NCI-H1694 treated with DMSO at 0.1 percent for 48 hours (cell line): ENCODE results near the gene MAP7.
A peak's percentile ranks its signal among the peaks of the same experiment; 100 is the strongest.
"Not testable (repeated sequence)": the region's sequence is repeated elsewhere in the genome, so short reads cannot be mapped to it uniquely, and the experiment has no call there.

Experiments used
- DNase-seq: peaks from one replicate; lab custom pipeline; 2025; lab: John Stamatoyannopoulos, UW

MAP7 gene

DNA sequence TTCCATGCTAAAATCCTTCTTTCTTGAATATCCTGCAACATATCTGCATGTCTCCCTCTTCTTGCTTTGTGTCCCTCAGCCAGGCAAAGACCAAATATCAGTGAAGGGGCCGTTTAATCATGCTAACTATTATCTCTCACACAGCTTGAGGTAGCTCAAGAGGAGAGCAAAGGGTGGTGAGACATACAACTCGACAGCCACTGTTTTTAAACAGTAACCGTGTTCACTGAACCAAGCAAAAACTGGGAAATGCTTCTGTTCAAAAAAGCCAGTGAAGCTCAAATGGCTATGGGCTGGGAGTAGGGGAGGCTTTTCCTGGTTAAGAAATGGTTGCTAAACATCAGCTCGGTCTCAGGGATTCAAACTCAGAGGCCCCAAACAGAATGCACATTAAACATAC, 83.4 kb downstream of the MAP7 start:
- DNase-seq: peak; percentile 16

DNA sequence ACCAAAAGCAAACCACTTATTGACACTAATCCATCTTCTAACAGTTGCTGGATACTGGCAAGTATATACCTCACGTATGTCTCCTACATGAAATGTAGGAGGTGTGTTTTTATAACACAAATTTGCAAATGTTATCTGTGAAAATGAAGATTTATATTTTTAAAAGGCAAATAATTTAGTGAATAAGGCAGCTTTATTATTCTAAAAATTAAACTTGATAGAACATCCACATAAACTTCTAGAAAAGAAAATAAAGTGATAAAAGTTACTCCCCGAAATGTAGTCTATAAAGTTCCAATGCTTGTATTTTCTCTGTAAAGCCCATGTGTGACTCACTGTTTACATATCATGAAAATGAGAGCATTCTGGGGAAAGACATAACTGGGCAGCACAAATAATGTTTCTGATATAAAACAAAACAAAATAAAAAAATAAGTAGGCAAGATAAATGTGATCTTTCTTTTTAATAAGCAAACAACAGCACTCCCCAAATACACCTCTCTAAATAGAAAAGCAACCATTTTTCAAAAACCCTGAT, 84.4 kb downstream of the MAP7 start:
- peak; percentile 8 for DNase-seq

DNA sequence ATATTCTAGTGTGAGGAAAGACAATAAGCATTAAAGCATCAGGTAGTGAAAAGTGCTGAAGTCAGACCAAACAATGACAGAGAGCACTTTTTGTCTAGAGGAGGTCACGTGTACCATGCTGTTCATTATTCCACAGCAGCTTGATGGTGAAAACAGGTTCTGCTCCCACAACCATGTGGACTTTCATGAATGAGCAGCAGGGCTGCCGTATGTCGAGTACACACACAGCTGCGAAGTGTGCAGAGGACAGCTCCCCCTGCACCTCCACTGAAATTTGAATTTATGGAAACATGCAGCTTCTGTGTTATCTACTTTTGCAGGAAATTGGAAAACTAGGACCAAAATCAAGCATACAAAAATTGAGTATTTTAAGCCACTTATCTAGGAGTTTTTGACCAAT, 85.3 kb downstream of the MAP7 start:
- DNase-seq: peak; percentile 62

DNA sequence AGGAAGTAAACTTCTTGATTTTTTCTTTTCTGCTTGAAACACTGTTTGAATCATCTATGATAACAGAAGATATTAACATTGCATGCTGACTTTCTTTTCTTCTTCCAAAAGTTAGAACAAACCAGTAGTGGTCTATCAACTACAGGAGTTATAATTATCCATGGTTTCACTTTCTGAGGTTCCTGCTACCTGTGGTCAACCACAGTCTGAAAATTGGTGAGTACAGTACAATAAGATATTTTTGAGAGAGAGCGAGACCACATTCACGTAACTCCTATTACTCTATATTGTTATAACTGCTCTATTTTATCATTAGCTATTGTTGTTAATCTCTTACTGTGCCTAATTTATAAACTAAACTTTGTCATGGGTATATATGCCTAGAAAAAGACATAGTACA, 86.1 kb downstream of the MAP7 start:
- DNase-seq: no peak

DNA sequence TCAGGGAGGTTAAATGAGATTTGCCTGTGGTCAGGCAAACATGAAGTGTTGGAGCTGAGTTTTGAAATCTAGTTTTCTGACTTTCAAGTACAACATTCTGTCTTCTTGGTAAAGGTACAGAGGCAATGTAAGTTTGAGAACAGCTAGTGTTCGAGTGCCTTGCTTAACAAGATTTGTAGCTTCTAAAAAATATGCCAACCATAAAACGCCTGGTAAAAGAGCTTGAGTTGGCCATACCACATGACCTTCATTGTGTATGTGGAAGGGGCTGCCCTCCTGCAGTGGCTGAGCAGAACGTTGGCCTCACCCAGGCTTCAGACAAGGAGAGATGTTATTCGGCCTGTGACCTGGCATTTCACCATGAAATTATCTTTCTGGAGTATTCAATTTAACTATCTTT, 86.5 kb downstream of the MAP7 start:
- DNase-seq: no peak

DNA sequence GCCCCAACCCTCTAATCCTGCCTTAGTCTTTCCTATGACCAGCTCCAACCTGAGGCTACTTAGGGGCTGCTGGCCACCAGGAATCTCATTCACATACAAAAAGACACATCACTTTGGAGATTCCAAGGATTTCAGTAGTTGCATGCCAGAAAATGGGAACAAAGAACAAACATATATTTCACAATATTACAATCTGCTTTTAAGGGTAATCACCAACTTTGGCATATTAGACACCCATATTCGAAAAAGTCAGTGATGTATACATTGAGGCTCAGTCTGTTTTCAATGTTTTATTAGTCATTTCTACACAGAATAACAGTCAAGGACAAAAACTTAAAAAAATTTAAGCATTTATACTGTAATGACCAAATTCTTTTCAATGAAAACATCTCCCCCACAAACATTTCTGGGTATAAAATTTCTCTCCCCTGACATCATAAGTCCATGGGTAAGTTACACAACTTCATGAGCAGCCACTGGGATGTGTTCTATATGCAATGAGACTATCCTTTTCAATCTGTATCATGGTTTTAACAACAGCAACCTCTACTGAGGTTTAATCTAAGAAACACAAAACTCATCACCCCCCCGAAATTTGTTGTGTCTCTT, 103.5 kb downstream of the MAP7 start:
- DNase-seq: no peak

DNA sequence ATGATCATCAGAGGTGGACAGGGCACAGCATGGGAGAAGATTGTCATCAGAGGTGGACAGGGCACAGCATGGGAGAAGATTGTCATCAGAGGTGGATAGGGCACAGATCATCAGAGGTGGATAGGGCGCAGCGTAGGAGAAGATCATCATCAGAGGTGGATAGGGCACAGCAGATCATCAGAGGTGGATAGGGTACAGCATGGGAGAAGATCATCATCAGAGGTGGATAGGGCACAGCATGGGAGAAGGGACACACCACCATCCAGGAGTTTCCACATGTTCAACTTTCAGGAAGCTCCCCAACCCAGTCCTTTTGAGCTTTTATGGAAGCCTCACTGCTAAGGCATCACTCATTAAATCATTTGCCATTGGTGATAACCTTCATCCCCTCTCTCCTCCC, 104.1 kb downstream of the MAP7 start:
- DNase-seq: no peak

DNA sequence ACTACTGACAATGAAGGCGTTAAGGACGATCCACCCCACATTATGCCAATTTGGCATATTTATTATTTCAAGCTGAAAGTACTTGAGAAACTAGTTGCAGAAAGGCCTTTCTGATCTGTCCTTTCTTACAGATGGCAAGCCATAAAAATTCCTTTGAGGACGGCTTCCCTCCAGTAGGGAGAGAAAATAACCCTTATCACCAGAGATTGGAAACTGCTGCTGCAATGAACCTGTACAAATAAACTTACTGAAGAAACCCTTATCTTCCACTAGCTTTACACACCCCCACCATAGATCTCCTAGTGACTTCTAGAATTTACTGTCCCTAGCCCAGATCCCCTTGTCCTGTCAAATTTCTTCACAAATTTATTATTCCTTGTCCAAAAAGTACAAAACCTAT, 105.2 kb downstream of the MAP7 start:
- no peak for DNase-seq

DNA sequence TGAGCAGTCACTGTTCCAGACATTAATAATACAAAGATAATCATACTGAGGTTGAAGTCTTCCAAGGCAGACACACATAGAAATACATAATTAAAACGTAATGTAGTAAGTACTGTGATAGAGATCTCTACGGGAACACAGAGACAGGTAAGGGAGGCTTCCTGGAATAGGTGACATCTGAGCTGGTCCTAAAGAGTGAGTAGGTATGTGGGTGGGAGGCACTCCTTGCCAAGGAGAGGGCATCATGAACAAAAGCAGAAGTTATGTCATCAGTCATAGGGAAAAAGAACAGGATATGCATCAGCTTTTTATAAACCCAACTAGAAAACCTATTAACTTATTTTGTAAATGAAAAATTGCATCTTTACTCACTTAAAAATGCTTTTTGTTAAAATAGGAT, 110.0 kb downstream of the MAP7 start:
- no peak for DNase-seq

DNA sequence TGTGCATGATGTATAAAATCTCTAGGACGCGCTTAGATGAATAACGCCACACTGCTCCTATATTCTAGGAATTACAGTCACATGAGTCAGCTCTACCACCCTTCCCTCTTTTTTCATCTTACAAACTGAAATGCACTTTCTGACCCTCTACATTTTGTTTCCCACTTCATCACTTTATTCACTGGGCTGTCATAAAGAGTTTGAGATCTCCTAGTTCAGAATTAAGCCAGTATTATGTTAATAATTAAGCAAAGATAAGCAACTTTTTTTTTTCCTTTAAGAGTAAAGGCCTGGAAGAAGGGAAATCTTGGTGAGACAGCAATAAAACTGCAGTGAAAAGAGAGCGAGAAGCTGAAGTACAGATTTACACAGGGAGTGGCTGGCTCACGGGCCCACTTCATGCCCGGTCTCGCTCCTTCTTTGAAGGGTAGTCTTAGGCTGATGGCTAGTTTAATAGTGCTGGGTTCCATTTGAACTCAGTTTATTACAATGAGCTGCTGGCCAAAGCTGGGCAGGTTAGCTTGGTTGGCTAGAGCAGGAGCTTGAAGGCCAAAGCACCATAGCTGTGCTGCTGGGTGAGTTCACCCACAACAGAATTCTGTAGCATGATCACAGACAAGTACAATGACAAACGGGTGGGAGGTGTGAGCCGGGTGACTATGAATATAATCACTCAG, 110.6 kb downstream of the MAP7 start:
- no peak for DNase-seq

DNA sequence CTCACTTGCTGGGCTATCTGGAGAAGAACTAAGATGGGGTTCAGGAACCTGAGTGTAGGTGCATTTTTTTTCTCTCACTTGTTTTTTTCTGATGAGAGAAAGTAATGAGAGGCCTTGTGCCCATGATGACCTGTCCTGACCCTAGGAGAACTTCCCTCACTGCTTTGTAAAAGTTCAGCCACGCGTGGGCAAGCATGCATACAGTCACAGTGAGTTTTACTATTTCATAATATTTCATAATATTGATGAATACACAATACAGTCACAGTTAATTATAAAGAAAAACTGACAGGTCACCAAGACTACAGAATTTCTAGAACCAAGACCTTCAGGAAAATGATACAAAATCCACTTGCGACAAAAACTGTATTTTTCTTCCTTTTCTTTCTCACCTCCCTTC, 111.8 kb downstream of the MAP7 start:
- no peak for DNase-seq

DNA sequence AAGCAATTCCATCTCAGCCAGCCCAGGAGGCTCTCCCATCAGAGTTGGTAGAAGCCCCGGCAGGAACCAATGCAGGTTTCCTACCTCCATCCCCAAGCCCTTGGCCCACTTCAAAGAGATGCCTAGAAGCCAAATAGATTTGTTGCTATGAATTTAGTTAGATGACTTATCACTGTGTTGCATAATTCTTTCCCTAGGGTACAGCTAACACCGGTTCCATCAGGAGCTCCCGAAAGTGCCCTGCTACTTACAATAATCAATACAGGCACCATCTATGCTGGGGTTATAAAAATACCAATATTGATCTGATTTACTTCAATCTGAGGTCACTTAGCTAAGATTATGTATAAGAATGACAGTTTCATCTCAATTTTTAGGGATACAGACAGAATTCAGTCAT, 113.0 kb downstream of the MAP7 start:
- DNase-seq: no peak

DNA sequence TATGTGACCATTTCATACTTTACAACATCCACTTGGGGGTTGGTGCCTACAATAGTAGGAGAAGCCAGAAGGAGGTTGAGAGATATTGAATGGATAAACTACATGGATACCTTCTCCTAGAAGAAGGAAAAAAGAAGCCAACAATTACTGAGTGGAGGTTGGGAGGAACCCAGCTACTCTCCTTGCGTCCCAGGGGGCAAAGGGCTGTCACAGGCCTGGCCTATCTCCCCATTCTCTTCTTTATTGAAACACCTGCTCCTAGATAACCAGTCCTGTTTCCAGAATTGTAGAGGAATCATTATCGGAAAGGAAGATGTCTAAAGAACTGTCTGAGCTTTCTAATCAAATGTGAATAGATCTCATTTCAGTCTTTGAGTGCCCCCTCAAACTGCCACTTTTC, 115.1 kb downstream of the MAP7 start:
- DNase-seq: no peak

DNA sequence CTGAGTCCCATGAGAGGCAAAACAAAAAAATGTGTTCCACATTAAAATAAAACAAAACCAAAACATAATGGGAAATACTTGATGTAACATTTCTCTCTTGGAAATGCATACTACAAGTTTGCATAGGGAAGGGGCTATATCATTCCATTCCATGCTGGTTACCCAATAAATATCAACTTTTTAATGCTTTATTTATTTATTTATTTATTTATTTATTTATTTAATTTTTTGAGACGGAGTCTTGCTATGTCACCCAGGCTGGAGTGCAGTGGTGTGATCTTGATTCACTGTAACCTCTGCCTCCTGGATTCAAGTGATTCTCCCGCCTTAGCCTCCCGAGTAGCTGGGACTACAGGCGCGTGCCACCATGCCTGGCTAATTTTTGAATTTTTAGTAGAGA, 118.9 kb downstream of the MAP7 start:
- DNase-seq: not testable (repeated sequence)

DNA sequence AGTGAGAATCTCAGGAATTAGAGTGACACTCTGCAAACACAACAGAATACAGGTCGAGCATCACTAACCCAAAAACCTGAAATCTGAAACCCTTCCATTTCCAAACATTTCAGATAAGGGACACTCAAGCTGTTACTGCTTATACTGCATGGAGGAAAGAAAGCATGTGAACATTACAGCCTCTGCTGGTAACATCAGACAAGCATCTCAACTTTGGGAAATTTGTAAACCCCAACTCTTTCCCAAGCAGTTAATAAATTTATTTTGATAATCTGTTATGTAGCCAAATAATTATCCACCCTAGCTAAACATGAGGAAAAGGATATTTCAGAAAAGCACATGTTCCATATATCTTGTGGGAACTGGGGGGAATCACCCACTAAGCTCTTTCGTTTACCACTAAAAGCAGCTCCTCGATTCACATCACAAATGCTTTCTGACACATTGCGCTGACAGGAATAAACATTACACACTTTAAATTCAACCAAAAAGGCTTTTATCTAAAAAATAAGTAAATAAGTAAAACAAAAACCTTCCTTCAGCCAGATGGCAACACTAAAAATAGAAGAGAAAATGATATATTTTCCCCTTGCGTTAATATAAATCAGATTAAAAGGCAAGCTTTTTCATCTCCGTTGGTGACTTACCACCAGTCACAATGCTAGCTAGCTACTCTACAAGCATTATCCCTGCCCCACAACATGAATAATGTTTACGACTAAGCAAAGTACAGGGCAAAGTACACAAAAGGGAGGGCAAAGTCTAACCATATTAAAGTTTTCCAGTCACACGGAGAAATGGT, 120.8 kb downstream of the MAP7 start:
- peak; percentile 15 for DNase-seq

DNA sequence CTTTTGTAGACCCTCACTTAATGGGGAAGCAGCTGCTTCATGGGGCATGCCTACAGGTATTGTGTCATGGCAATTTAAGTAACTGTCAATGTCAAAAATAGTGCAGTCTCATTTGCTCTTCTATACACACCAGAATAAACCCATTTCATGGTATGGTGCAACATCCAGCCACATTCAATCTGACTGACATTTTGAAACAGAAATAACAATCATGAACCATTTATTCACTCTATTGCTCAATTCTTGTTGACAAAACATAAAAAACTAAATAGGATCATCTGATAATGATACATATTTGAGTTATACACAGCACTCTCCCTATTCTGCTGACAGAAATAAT, 122.9 kb downstream of the MAP7 start:
- no peak for DNase-seq

DNA sequence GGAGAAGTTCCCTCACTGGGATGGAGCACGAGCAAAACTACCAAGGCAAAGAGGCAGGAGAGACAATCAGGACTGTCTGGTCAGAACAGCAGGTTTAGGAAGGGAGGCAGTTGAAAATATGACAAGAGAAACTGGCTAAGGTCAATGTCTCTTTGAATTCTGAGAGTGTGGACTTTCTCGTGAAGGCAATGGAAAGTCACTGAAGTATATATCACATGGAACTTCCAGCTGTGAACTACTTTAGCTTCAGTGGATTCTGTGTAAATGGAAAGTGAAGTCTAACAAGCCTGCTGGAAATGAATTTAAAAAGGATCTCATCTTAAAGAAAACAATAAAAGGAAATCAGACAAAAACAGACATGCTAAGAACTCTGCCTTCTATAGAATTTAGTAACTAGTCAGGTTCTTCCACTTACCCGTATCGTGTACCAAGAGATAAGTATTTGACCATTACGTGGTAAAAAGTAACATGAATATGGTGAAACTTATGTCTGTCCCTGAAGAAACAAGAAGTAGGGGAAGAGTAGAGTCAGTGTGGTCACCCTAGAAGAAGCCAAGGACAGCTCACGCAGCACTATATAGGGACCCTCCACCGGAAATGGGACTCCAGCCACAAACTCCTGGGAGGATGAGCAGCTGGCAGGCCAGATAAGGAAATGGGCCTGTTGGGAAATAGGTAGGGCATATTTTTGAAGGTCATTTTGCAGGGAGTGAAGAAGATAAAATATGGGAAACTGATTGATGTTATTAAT, 123.4 kb downstream of the MAP7 start:
- no peak for DNase-seq

DNA sequence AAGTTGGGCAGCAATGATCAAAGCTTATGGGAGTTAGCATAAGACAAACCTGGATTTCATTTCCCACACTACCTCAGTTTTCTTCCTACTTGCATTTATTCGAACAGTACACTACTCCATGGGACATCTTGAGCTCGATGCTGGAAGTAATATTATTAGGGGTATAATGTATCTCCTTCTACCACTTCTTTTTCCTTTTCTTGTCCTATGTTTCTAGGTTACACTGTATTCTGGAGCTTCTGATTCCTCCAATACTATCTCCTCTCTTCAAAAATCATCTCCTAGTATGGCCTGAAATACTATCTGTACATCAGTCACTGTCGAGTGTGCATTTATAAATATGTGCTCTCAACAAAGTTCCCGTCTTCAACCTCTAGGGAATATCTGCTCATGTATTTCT, 124.4 kb downstream of the MAP7 start:
- DNase-seq: no peak

DNA sequence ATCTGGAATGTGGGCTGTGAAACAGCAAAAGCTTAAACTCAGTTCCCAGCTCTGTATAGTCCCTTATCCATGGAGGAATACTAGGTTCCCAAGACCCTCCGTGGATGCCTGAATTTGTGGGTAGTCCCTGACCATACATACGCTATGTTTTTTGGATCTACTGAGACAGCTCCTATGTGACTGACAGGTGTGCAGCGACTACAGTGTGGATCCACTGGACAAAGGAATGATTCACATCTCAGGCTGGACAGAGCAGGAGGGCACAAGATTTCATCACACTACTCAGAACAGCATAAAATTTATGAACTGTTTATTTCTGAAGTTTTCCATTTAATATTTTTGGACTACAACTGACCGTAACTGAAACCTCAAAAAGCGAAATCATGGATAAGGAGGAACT, 125.3 kb downstream of the MAP7 start:
- no peak for DNase-seq

DNA sequence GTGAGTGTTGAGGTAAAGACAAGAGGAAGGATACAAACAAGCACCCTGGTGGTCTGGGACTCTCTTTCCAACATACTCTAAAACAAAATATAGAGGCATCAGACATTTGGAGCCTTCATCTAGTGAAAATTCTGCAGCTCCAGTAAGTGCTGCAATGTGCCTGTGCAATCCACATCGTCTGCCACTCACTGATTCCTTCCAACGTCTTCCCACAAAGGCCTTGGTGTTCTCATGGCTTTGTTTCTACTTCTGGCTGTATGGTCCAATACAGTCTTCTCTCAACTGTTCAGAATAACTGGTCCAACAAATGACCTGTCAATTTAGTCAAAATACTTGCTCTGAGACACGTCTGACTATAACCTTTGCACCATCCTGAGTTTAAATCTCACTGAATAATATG, 125.8 kb downstream of the MAP7 start:
- no peak for DNase-seq

DNA sequence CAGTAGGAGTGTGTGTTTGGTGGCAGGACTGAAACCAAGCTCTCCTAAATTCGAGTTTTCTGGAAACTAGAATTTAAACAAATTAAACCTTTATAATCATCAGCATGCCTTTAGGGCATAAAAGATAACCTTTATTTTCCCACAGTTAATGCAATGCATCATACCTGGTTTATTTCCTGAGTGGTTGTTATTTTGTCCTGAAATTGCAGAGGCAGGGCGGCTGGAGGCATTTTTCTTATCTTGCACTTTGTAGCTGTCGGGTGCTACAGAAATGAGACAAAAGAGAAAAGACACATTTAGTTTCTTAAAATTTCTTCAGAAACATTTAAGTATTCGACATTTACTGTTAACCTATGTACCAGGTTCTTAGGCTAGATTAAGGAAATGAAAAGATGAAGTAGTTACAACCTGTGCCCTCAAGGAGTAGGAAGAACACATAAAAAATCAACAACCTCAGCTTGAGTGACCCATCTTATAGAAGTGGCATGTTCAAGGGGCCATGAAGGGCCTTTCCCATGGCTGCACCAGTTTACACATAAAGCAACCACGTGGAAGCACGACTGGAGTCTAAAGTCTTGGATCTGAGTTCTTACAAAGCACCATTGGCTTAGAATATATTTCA, 128.6 kb downstream of the MAP7 start:
- no peak for DNase-seq

DNA sequence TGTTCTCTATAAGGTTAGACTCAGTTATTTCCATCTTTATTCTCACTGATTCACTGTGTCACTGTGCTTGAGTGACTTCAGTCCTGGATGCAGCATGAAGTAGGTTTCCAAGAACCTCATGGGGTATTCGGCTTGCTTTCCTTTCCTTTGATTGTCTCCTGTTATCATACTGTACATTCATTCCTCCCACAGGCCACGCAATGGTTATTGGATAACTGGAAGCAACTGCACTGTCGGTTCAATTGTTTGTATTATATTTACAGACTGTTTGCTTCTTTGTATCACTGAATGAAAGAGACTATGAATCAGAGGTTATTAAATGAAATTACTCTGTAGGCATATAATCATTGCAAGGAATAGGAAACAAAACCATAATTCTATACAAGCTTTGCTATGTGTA, 129.4 kb downstream of the MAP7 start:
- DNase-seq: no peak
